Measurements from ENCODE around the gene EXO1.
"Not testable (repeated sequence)": the region's sequence is repeated elsewhere in the genome, so short reads cannot be mapped to it uniquely, and the experiment has no call there.

Gene EXO1

GRCh38 chr1:241847796-241848685 is at the start of gene EXO1:
EXO1 (plus strand) TSS chr1:241848204; CDS start chr1:241850426, 2,222 bp downstream.
- DNase-seq (ENCODE audit: low read depth in 3 of 3) = peak; percentile 75 to 86 (median 75)

GRCh38 chr1:241799416-241799815 is 48.6 kb upstream of the EXO1 start:
- no peak for DNase-seq (ENCODE audit: low read depth in 3 of 3)

DNA sequence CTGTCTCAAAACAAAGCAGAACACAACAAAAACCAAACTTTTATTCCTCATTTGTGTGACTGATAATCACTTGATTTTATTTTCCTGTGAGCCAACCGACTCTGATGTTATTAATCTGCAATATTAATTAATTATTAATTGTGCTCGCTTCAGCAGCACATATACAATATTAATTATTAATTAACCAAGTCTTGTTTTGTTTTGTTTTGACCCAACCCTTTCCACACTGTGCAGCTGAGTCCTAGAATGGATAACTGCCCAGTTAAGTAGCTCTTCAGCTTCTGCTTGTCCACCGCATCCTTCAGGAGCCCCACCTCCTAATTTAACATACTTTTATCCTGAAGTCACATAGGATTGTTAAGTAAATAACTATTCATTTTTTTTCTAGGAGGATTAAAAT is 47.4 kb upstream of the EXO1 start:
- DNase-seq (ENCODE audit: low read depth in 3 of 3) = no peak

- DNase-seq (ENCODE audit: low read depth in 3 of 3) = no peak
These were observed 45.1 kb upstream of the EXO1 start for GRCh38 chr1:241802863-241803262.

DNA sequence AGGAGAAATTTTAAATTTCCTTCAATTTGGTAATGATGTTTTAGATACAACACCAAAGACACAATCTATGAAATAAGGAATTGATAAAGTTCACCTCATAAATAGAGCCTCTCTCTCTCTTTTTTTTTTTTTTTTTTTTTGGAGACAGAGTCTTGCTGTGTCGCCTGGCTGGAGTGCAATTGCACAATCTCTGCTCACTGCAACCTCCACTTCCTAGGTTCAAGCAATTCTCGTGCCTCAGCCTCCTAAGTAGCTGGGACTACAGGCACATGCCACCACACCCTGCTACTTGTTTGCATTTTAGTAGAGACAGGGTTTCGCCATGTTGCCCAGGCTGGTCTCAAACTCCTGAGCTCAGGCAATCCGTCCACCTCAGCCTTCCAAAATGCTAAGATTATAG is 43.3 kb upstream of the EXO1 start:
- DNase-seq (ENCODE audit: low read depth in 3 of 3) = not testable (repeated sequence)

- no peak for DNase-seq (ENCODE audit: low read depth in 3 of 3)
These were observed 39.7 kb upstream of the EXO1 start for GRCh38 chr1:241808265-241808664.

GRCh38 chr1:241810769-241811405 is 37.1 kb upstream of the EXO1 start:
- DNase-seq (ENCODE audit: low read depth in 3 of 3) = no peak

- no peak for DNase-seq (ENCODE audit: low read depth in 3 of 3)
These were observed 34.2 kb upstream of the EXO1 start for GRCh38 chr1:241813768-241814320.

DNA sequence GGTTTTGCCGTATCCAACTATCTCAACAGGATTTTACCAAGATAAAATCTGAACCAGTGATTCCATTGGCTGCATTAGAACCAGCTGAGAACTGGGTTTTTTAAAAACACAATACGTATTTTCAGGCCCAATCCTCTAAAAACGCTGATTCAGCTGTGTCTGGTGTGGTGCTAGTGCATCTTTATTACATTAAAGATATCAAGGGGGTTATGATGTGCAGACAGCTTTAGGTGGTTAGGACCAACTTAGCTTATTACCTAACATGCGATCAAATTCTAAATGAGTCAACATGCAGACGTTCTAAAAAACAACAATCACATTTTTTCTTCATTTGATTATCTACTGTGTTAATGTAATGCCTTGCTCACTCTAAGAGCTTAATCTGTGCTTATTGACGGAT is 32.0 kb upstream of the EXO1 start:
- no peak for DNase-seq (ENCODE audit: low read depth in 3 of 3)

- DNase-seq (ENCODE audit: low read depth in 3 of 3) = no peak
These were observed 30.6 kb upstream of the EXO1 start for GRCh38 chr1:241817331-241817792.

- DNase-seq (ENCODE audit: low read depth in 3 of 3) = no peak
These were observed 29.9 kb upstream of the EXO1 start for GRCh38 chr1:241817956-241818612.

GRCh38 chr1:241819340-241819866 is 28.6 kb upstream of the EXO1 start:
- DNase-seq (ENCODE audit: low read depth in 3 of 3) = no peak

- DNase-seq (ENCODE audit: low read depth in 3 of 3) = no peak
These were observed 26.6 kb upstream of the EXO1 start for GRCh38 chr1:241821363-241821762.

GRCh38 chr1:241822846-241823245 is 25.2 kb upstream of the EXO1 start:
- DNase-seq (ENCODE audit: low read depth in 3 of 3) = no peak

- no peak for DNase-seq (ENCODE audit: low read depth in 3 of 3)
These were observed 24.1 kb upstream of the EXO1 start for GRCh38 chr1:241823925-241824324.

DNA sequence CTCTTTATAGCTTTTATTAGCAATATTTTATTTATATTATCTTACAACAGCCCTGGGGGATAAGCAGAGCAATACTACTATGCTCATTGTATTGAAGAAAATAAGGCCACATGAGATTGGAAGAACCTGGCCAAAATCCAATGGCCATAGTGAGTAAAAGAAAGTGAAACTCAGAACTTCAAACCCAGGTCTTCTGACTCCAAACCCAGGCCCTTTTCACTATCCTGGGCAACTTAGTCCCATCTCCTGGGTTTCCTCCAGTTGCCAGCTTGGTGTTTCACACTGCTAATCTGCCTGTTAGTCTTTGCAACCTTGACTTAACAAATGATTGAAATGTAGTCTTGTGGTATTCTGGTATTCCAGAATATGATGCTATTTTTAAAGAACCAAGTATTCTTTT is 22.4 kb upstream of the EXO1 start:
- no peak for DNase-seq (ENCODE audit: low read depth in 3 of 3)

DNA sequence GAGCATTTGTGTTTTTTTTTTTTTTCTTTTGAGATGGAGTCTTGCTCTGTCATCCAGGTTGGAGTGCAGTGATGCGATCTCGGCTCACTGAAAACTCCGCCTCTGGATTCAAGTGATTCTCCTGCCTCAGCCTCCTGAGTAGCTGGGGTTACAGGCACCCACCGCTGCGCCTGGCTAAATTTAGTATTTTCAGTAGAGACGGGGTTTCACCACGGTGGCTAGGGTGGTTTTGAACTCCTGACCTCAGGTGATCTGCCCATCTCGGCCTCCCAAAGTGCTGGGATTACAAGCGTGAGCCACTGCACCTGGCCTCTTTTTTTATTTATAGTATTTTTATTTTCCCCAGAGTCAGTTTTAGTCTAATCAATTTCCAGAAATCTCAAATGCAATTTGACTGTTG is 21.4 kb upstream of the EXO1 start:
- not testable (repeated sequence) for DNase-seq (ENCODE audit: low read depth in 3 of 3)

DNA sequence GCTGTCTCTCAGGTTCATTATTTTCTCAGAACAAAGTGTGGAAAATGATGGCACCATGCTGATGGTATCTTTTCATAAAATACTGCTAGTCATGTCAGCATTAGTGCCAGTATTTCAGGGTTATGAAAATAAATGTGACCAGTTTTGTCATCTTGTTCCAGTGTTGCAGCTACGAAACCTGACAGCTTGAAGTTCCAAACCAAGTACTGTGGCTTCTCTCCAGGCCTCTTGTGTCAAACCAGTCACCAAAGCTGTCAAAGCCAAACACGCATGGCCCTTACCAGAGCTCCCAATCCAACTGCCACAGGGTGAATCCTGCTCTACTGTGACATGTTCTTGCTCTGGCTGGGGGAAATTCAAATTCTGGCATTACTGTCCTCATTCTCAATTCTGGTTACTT is 20.7 kb upstream of the EXO1 start:
- DNase-seq (ENCODE audit: low read depth in 3 of 3) = no peak

GRCh38 chr1:241828463-241829021 is 19.5 kb upstream of the EXO1 start:
- DNase-seq (ENCODE audit: low read depth in 3 of 3) = no peak

GRCh38 chr1:241829468-241829867 is 18.5 kb upstream of the EXO1 start:
- no peak for DNase-seq (ENCODE audit: low read depth in 3 of 3)

DNA sequence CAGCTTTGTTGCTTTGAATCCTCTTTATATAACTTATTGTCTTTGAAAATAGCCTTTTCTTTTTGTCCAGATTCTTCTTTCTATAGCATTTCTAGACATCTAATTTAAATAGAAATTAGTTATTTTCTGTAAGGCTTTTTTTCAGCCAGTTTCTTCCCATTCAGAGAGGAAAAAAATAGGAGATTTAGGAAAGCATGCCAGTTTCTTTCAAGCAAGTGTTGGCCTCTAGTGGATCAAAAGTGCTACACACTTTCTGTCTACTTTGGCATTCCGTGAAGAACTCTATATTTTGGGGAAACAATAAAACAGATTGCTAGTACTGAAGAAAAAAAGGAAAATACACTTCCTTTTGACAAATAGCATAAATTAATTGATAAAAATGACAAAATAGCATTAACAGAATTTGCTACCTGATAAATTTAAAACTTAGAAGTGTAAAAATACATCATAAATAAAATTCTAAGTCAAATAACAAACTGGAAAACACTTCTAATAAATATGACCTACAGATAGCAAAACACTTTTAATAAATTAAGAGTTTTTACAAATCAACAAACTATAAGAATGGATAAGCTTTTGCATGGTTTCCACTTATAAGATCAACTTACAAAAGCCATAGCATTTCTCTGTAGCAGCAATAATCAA is 13.1 kb upstream of the EXO1 start:
- DNase-seq (ENCODE audit: low read depth in 3 of 3) = no peak

Data from stimulated activated CD4-positive, alpha-beta T cell treated with anti-CD3 and anti-CD28 coated beads, TNF-alpha, amount 100 ng/mL, for 24 hours (primary cell).